ENCODE data around the gene MARVELD2.

DNA sequence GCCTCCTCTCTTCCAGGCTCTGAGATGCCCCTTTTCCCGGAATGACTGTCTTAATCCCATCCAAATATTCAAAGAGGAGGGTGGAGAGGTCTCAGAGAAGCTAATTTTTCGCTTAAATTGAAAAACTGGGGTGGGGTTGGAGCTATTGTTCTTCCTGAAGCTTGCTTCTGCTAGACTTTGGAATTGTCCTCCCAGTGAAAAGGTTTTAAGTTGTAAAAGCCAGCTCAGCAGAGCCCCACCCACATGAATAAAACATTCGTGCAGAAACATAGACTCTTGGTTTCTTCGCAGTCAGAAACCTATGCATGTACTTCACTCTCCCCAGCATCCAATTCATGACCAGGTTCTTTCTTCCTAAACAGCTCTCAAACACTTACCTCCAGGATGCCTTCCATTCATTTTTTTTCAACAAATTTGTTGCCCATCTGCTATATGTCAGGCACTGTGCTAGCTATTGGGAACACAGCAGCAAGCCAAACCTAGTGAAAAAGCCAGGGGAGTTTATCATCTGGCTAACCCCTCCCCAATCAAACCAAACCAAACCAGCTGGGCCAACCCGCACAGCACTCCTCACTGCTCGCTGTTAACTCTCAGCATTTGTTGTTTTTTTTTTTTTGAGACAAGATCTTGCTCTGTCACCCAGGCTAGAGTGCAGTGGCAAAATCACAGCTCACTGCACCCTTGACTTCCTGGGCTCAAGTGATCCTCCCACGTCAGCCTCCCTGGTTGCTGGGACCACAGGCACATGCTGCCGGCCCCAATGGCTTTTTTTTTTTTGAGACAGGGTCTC, 39.7 kb downstream of the MARVELD2 start:
- TF ChIP-seq, protein P1, sequence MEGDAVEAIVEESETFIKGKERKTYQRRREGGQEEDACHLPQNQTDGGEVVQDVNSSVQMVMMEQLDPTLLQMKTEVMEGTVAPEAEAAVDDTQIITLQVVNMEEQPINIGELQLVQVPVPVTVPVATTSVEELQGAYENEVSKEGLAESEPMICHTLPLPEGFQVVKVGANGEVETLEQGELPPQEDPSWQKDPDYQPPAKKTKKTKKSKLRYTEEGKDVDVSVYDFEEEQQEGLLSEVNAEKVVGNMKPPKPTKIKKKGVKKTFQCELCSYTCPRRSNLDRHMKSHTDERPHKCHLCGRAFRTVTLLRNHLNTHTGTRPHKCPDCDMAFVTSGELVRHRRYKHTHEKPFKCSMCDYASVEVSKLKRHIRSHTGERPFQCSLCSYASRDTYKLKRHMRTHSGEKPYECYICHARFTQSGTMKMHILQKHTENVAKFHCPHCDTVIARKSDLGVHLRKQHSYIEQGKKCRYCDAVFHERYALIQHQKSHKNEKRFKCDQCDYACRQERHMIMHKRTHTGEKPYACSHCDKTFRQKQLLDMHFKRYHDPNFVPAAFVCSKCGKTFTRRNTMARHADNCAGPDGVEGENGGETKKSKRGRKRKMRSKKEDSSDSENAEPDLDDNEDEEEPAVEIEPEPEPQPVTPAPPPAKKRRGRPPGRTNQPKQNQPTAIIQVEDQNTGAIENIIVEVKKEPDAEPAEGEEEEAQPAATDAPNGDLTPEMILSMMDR (IDR thresholded peaks at IDR 0.05) = no peak
- no peak for TF ChIP-seq EP300 (IDR thresholded peaks at IDR 0.05; ENCODE audit: low read depth)
